Fibroblast of peridontal ligament (primary cell): Measurements from ENCODE around the gene CCDC187.
"Not testable (repeated sequence)": the region's sequence is repeated elsewhere in the genome, so short reads cannot be mapped to it uniquely, and the experiment has no call there.

Source experiments
- DNase-seq: peaks from one replicate; pipeline ENCODE4 v3.0.0-alpha.2; 2010; ENCODE audit errors: extremely low read depth

CCDC187 gene

DNA sequence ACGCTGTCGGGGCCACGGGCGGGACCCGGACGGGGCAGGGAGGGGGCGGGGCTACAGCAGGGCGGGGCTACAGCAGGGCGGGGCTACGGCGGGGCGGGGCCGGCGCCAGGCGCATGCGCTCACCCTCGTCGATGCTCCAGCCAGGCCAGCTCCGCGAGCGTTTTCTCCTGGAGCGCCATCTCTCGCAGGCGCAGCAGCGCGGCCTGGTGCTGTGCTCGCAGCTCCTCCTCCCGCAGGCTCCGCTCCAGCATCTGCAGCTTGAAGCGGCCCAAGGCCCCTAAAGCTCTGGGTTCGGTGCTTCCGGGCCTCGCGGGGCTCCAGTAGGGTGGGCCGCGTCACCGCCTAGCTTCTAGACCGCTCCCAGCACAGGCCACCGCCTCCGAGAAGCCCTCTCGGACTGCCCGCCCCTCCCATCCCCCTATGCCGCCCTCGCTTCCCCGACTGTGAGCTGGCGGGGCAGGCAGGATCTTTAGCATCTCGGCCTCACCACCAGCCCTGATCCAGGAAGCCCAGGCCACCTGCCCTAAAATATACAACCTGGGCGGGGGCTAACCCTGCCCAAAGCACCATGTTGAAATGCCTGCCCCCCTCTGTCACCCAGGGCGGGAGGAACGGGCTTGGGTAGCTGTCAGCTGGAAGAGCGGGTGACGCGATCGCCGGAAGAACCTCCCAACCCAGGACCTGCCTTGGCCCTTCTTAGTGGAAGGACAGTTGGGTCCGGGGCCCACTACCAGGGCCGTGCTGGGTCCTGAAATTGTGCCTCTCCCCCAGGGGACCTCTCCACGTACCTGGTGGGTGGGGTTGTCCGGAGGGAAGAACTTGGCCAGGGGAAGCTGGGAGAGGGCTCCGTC, 36.4 kb downstream of the CCDC187 start:
- peak; percentile 77 for DNase-seq

DNA sequence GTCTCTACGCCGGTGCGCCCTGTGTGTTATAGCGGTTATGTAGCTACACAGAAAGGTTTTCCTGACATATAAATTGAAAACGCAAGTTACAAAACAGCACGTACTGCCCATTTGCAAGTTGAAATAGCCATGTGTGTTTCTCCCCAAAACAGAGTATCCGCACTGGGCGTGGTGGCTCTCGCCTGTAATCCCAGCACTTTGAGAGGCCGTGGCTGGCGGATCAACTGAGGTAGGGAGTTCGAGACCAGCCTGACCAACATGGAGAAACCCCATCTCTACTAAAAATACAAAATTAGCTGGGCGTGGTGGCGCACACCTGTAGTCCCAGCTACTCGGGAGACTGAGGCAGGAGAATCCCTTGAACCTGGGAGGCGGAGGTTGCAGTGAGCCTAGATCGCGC, 37.3 kb downstream of the CCDC187 start:
- DNase-seq = not testable (repeated sequence)

DNA sequence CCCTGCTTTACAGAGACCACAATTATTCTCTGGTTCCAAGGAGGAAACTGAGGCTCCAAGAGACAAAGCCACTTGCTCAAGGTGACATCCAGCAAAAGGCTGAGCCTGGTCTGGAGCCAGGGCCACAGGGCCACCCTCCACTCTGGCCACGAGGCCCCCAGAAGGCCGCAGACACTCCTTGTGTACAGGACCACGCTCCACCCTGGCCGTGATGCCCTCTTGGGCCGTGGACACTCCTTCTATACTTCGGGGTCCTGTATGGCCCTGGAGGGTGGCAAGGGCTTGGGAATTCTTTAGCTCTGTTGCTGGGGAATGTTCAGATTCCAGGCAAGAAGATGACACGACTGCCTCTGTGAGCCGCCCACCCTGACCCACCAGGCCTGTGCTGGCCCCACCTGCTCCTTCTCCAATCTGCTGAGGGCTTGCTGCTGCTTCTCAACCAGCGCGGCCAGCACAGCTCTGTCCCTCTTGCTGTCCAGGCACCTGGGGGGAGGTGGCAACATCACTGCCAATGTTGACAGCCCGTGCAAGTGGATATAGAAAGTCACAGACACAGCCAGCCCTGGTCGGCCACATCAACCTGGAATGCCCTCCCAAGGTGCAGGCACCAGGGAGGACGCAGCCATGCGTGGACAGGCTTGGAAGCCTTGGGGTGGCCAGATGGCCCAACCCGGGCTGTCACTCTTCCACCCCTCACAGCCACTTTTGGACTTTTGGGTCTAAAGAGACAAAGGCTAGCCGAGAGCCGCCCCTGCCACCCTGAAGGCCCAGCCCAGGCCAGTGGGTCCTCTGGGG, 38.1 kb downstream of the CCDC187 start:
- no peak for DNase-seq

DNA sequence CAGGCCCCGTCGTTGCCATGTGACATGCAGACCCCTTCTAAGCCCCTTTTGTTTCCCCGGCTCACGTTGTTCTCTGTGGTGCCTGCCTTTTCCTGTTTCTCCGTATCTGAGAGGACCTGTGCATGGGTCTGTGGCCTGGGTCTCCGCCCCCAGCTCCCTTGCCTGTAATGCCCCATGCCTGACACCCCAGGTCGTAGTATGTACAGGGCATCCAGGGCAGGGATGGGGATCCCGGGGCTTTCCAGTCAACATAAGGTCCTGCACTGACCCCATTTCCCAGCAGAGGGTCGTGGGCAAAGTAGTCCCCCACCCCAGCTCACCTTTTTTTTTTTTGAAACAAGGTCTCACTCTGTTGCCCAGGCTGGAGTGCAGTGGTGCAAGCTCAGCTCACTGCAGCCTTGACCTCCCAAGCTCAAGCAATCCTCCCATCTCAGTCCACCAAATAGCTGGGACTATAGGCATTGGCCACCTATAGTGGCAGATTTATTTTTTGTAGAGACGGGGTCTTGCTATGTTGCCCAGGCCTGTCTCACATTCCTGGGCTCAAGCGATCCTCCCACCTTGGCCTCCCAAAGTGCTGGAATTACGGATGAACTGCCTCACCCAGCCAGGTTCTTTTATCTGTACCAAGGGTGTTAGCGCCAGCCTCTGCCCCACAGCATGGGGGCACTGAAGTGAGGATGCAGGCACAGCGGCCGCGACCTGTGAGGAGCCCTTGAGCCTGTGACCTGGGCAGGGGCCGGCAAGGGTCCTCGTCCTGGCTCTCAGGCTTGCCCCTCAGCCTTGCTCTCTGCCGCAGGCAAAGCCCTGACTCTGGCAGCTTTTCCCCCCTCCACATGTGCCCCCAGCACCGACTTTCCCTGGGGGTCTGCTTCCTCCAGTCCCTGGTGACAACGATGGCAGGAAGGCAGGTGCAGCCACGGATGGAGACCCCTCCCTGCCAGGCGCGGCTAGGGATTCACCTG, 39.2 kb downstream of the CCDC187 start:
- DNase-seq = no peak

- DNase-seq = no peak
Measured at GRCh38 chr9:136264031-136264430, 39.9 kb downstream of the CCDC187 start.

DNA sequence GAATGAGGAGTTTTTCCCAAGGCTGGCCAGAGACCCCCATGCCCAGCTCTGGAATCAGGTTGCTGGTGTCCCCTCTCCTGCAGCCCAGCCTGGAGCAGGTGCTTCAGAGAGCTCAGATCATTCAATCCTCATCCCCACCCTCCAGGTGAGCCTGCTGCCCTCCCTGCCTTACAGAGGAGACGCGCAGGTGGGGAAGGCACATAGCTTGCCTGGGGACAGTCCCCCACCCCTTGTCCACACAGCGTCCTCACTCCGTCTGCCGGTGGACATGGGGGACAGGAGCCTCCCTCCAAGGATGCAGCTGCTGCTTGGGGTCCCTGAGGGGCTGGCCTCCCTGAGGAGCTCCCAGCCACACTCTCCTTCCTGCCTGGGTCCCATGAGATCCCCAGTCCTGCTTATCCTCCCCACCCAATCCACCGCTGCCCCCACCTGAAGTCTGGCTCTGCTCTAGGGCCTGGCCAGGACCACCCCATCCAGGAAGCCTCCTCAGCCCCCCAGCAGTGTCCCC, 41.2 kb downstream of the CCDC187 start:
- DNase-seq = no peak

DNA sequence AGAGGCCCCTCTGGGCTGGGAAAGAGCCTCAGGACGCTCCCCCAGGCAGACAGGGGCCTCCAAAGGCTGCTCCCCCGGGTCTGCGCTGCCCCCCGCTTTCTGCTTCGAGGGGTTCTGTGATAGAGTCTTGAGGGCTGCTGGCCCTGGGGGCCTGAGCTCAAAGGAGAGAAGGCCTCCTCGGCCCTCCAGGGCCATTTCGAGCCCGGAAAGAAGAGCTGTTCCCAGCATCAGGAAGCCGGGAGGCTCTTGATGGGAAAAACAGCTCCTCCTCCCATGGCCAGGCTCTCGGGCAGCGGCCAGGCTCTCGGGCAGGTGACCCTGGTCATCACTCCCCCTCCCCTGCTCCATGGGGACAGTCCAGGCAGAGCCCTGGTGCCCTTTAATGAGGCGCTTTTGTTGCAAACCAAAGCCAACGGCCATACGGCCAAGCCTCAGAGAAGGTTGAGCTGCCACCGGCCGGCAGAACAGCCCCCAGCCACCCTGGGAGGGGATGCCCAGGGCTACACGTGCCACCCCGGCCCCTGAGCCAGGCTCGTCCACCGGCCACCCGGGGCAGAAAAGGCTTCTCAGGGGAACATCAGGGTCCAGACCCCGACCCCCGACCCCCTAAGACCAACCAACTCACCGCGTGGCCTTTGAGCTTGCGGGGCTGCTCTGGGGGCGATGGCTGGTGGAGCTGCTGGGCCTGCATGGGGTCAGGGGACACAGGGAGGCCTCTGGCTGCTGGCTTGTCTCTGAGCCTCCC, 42.0 kb downstream of the CCDC187 start:
- DNase-seq = no peak

DNA sequence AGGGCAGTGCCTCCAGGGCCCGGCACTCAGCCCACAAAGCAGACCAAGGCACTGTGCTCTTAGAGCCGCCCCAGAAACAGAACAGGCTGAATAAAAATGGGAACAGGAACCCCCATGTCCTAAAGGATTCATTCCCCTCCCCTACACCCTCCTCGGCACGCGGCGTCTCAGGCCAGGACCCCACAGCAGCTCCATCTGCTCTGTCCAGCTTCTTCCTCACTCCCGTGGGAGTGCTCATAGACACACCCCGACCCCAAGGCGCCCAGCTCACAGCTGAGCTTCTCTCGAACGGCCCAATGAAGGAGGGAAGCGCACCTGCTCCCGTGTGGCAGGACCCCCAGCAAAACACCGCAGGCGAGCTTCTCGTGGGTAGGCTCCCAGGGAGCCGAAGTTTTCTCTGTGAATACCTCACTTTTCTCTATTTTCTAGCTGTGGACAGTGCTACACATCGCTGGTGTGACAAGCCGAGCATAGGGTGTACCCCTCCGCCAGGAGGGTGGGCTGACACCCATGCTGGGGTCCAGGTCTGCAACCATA, 42.9 kb downstream of the CCDC187 start:
- DNase-seq = no peak

DNA sequence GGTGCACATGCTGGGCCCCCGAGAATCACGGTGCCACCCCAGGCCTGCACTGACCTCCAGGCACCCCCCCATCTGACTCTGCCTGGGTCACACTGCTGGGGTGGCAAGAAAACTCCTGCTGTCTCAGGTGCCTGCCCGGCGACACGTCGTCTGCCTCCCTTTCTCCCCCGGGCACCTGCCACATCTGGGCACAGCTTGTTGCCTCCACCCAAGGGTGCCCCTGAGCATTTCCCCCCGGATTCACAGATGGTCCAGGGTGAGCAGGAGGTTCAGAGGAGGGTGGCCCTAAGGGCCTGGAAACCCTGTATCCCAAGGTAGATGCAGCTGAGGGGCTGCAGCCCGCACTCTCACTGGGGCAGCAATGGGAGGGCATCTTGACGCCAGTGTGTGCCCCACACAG, 43.4 kb downstream of the CCDC187 start:
- no peak for DNase-seq

DNA sequence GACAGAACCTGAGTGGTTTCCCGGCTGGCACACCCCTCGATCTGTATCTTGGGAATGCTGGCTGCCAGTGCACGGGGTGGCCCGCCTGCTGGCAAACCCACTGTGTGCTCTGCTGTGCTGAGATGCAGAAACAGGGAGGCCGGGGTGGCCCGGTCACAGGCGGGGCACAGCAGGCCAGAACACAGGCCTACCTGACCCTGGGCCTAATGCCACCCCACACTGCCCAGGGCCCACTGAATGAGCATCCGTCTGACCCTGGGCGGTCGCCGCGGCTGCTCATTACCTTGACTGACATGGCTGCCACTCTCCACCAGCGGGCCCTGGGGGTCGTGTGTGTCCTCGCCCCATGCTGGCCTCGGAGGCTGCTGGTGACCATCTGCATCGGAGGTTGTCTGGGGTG, 44.1 kb downstream of the CCDC187 start:
- no peak for DNase-seq

- no peak for DNase-seq
Measured at GRCh38 chr9:136259517-136259813, 44.4 kb downstream of the CCDC187 start.

GRCh38 chr9:136258786-136259516, 44.9 kb downstream of the CCDC187 start:
- DNase-seq = no peak

GRCh38 chr9:136258299-136258625, 45.6 kb downstream of the CCDC187 start:
- DNase-seq = no peak

GRCh38 chr9:136257381-136258298, 46.3 kb downstream of the CCDC187 start:
- no peak for DNase-seq

DNA sequence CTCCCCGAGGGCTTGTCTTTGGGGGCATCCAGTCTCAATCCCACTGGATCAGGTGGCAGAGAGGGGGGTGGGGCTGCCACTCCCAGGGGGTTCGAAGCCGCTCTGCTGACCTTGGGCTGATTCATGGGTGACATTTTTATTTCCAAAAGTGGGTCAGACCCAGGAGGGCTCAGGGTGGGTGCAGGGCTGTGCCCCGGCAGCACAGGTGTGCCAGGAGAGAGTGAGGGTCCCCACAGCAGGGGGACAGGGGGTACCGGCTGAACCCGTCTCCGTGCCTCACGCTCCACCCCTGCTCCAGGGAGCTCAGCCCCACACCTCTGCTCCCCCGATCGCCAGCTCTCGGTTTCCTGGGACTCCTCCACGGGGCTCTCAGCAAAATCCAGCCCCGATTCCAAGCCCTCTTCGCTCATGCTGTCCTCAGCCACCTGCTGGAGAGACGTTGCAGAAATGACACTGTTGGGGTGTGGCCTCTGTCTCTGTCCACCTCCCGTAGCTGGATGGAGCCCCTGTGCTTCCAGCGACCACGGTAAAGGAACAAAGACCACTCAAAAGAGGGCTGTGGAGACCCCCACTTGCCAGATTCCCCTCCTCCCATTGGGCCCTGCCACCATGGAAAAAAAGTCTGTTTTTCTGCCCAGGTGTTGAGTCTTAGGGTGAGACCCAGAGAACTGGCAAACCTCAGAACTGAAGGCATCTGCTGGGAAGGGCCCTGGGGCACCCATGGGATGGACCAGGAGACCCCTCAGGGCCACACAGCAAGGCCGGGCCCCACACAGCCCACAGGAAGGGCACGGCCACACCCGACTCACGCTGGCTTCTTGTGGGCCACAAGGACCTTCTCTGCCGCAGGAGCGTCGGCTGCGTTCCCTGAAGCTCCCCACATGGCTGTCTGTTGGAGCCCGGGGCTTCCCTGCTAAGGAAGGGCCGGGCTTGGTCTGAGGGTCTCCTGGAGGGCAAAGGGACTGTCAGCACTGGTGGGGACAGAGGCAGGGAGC, 47.7 kb downstream of the CCDC187 start:
- DNase-seq = no peak

- DNase-seq = peak; percentile 11
Measured at GRCh38 chr9:136255166-136255538, 48.7 kb downstream of the CCDC187 start.

- no peak for DNase-seq
Measured at GRCh38 chr9:136254381-136255165, 49.3 kb downstream of the CCDC187 start.
